ENCODE measurements around the gene RHOBTB1. TPM values are rescaled to one million over a fixed set of nuclear protein-coding genes. Genes with fewer than 3 reads are reported as not detected.

The RHOBTB1 gene
- total RNA-seq, result 19.8 TPM in 2 replicates
- polyA plus RNA-seq, result 14.9 and 42.6 TPM in 2 replicates
- 9.3 and 25.8 TPM in 2 replicates for polyA plus RNA-seq (2012)
- polyA minus RNA-seq (ENCODE audit: low replicate concordance), result 5.1 and 8.7 TPM in 2 replicates

GRCh38 chr10:60944058-60944909 lies at the start of gene RHOBTB1:
Gene RHOBTB1 (minus strand): TSS chr10:60944185. CDS start chr10:60911542, 32,643 bp downstream.
- Histone ChIP-seq H3K27ac (ENCODE audit: insufficient read depth, low read length) (peak within 1 kb of the TSS; percentile 98), H3K9ac (ENCODE audit: insufficient read depth, low read length) (peak within 1 kb of the TSS; percentile 89), H3K27me3 (ENCODE audit: control insufficient read depth, insufficient read depth, low read length) (no peaks in the 10 kb centered on the region), H3K4me3 (replicated peaks in 1 of 4; ENCODE audit: control extremely low read depth in 1 of 4, insufficient read depth in 1 of 4, low read depth in 3 of 4, low read length in 4 of 4) (peak within 1 kb of the TSS; percentile 72 to 96 (median 78)), H2AFZ (ENCODE audit: low read length) (peak within 1 kb of the TSS; percentile 69), H3K4me1 (ENCODE audit: control insufficient read depth, extremely low read depth, insufficient read depth, low read length) (peaks cover 3% of the 10 kb centered on the region), H3K9me3 (ENCODE audit: control insufficient read depth, insufficient read depth, low read depth, low read length) (no peaks in the 10 kb centered on the region), H3K36me3 (ENCODE audit: control insufficient read depth, insufficient read depth, low read length) (no peaks in the 10 kb centered on the region), H4K20me1 (ENCODE audit: control insufficient read depth, extremely low read depth, insufficient read depth, low read length) (no peaks in the 10 kb centered on the region), H3K79me2 (ENCODE audit: control insufficient read depth, insufficient read depth, low read length) (no peaks in the 10 kb centered on the region), H3K4me2 (ENCODE audit: extremely low read depth, insufficient read depth, low read length) (peak within 1 kb of the TSS; percentile 99)
- TF ChIP-seq EZH2 (IDR thresholded peaks at IDR 0.05; ENCODE audit: low read length, missing control alignments), result no peak
- TF ChIP-seq CTCF (conservative IDR thresholded peaks at IDR 0.05 in 1 of 2, IDR thresholded peaks at IDR 0.05 in 1 of 2; ENCODE audit: low read depth in 1 of 2, low read length in 2 of 2), result no peak
- DNase-seq (ENCODE audit: low read depth in 2 of 2), result peak; percentile 84 to 85

- no peak overlapping the region for H3K27ac ChIP-seq (ENCODE audit: insufficient read depth, low read length)
- H3K4me2 ChIP-seq (ENCODE audit: extremely low read depth, insufficient read depth, low read length), result no peak overlapping the region
- no peaks in the 10 kb centered on the region for H3K9me3 ChIP-seq (ENCODE audit: control insufficient read depth, insufficient read depth, low read depth, low read length)
- H2AFZ ChIP-seq (ENCODE audit: low read length), result no peak overlapping the region
- no peaks in the 10 kb centered on the region for H3K79me2 ChIP-seq (ENCODE audit: control insufficient read depth, insufficient read depth, low read length)
- no peaks in the 10 kb centered on the region for H3K4me1 ChIP-seq (ENCODE audit: control insufficient read depth, extremely low read depth, insufficient read depth, low read length)
- no peak overlapping the region for H3K4me3 ChIP-seq (replicated peaks in 1 of 4; ENCODE audit: control extremely low read depth in 1 of 4, insufficient read depth in 1 of 4, low read depth in 3 of 4, low read length in 4 of 4)
- no peak overlapping the region for H3K9ac ChIP-seq (ENCODE audit: insufficient read depth, low read length)
- H3K27me3 ChIP-seq (ENCODE audit: control insufficient read depth, insufficient read depth, low read length), result no peaks in the 10 kb centered on the region
- no peak for DNase-seq (ENCODE audit: low read depth in 2 of 2)
- H3K36me3 ChIP-seq (ENCODE audit: control insufficient read depth, insufficient read depth, low read length), result no peaks in the 10 kb centered on the region
- TF ChIP-seq EZH2 (IDR thresholded peaks at IDR 0.05; ENCODE audit: low read length, missing control alignments) (no peak), CTCF (conservative IDR thresholded peaks at IDR 0.05 in 1 of 2, IDR thresholded peaks at IDR 0.05 in 1 of 2; ENCODE audit: low read depth in 1 of 2, low read length in 2 of 2) (no peak)
- no peaks in the 10 kb centered on the region for H4K20me1 ChIP-seq (ENCODE audit: control insufficient read depth, extremely low read depth, insufficient read depth, low read length)
Observed at GRCh38 chr10:60992636-60993035, 48.7 kb upstream of the RHOBTB1 start.

GRCh38 chr10:60990663-60991062 lies 46.7 kb upstream of the RHOBTB1 start:
- H3K36me3 ChIP-seq (ENCODE audit: control insufficient read depth, insufficient read depth, low read length), result no peaks in the 10 kb centered on the region
- H2AFZ ChIP-seq (ENCODE audit: low read length), result no peak overlapping the region
- H4K20me1 ChIP-seq (ENCODE audit: control insufficient read depth, extremely low read depth, insufficient read depth, low read length), result no peaks in the 10 kb centered on the region
- no peaks in the 10 kb centered on the region for H3K27me3 ChIP-seq (ENCODE audit: control insufficient read depth, insufficient read depth, low read length)
- no peak overlapping the region for H3K4me3 ChIP-seq (replicated peaks in 1 of 4; ENCODE audit: control extremely low read depth in 1 of 4, insufficient read depth in 1 of 4, low read depth in 3 of 4, low read length in 4 of 4)
- H3K79me2 ChIP-seq (ENCODE audit: control insufficient read depth, insufficient read depth, low read length), result no peaks in the 10 kb centered on the region
- H3K4me2 ChIP-seq (ENCODE audit: extremely low read depth, insufficient read depth, low read length), result no peak overlapping the region
- no peak for TF ChIP-seq CTCF (conservative IDR thresholded peaks at IDR 0.05 in 1 of 2, IDR thresholded peaks at IDR 0.05 in 1 of 2; ENCODE audit: low read depth in 1 of 2, low read length in 2 of 2)
- TF ChIP-seq EZH2 (IDR thresholded peaks at IDR 0.05; ENCODE audit: low read length, missing control alignments), result no peak
- no peaks in the 10 kb centered on the region for H3K4me1 ChIP-seq (ENCODE audit: control insufficient read depth, extremely low read depth, insufficient read depth, low read length)
- H3K27ac ChIP-seq (ENCODE audit: insufficient read depth, low read length), result no peak overlapping the region
- no peaks in the 10 kb centered on the region for H3K9me3 ChIP-seq (ENCODE audit: control insufficient read depth, insufficient read depth, low read depth, low read length)
- no peak for DNase-seq (ENCODE audit: low read depth in 2 of 2)
- H3K9ac ChIP-seq (ENCODE audit: insufficient read depth, low read length), result no peak overlapping the region
